HepG2 (cell line): ENCODE data around the gene MTHFD1.

Experiments
- EP300 ChIP-seq, 3 experiments: sonication (generic) in 1 of 3; formaldehyde crosslinking in 1 of 3; IDR thresholded peaks; 2 replicates each; pipeline versions ENCODE4 v1.5.1 to v1.6.1; 2011 to 2020; ENCODE audit warnings: low read depth in 2 of 3, low read length in 2 of 3, borderline replicate concordance in 1 of 3, improper control_type of control experiment in 1 of 3, mild to moderate bottlenecking in 1 of 3, missing genetic modification reagents in 1 of 3, moderate library complexity in 1 of 3
- ZNF782 ChIP-seq: sonication (generic); formaldehyde crosslinking; IDR thresholded peaks from 2 replicates; pipeline ENCODE4 v1.4.0; 2020; ENCODE audit warnings: missing genetic modification reagents, mild to moderate bottlenecking, borderline replicate concordance
- TF ChIP-seq, protein P1 (sequence below): sonication (generic); formaldehyde crosslinking; IDR thresholded peaks from 2 replicates; pipeline ENCODE4 v1.4.0; 2020; ENCODE audit warnings: missing genetic modification reagents

DNA sequence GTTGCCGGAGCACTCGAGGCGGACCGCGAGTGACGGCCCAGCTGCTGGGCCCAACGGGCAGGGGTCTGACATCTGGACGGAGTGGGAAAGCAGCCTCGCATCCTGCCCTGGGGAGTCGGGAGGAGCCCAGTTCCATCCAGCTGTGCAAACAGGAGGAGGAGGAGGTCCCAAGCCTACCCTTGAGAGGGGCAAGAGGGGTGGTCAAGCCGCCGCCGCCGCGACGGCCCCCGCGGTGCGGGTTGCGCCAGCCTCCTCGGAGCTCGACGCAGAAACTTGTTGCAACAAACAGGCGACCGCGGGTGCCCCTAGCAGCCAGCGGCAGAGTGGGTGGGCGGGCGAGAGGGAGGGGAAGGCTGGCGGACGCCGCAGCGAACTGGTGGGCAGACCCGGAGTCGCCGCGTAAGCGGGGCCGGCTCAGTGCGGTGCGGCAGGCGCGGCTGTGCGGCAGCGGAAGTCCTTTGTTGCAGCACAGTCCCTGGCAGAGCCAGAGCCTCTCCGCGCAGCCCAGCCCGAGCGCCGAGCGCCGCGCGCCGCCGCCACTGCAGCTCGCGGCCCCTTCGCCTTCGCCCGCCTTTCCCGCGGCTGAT, 116.2 kb downstream of the MTHFD1 start, which contains the start of gene ZBTB1:
- TF ChIP-seq, protein P1, sequence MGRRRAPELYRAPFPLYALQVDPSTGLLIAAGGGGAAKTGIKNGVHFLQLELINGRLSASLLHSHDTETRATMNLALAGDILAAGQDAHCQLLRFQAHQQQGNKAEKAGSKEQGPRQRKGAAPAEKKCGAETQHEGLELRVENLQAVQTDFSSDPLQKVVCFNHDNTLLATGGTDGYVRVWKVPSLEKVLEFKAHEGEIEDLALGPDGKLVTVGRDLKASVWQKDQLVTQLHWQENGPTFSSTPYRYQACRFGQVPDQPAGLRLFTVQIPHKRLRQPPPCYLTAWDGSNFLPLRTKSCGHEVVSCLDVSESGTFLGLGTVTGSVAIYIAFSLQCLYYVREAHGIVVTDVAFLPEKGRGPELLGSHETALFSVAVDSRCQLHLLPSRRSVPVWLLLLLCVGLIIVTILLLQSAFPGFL (CRISPR knock-in tag) = no peak
- TF ChIP-seq EP300 (IDR thresholded peaks at IDR 0.05; ENCODE audit: low read depth in 2 of 2, low read length in 2 of 2) (no peak), EP300 (CRISPR knock-in tag; IDR thresholded peaks at IDR 0.05; ENCODE audit: borderline replicate concordance) (no peak), ZNF782 (CRISPR knock-in tag) (no peak; the same call in 1 of the 2 replicates)
